NCI-H187 treated with DMSO at 0.1 percent for 48 hours (cell line): ENCODE data around the gene TCF7L2.
A peak's percentile ranks its signal among the peaks of the same experiment; 100 is the strongest.

ENCODE experiments used
- DNase-seq: peaks from one replicate; lab custom pipeline; 2025; lab: John Stamatoyannopoulos, UW

The TCF7L2 gene

GRCh38 chr10:112949875-112950507 lies at the start of gene TCF7L2:
Gene TCF7L2 (plus strand): TSS chr10:112950247. CDS start chr10:112950757, 510 bp downstream.
- DNase-seq: peak; percentile 64

- DNase-seq: no peak
Measured at GRCh38 chr10:112902730-112903129, 47.3 kb upstream of the TCF7L2 start.

DNA sequence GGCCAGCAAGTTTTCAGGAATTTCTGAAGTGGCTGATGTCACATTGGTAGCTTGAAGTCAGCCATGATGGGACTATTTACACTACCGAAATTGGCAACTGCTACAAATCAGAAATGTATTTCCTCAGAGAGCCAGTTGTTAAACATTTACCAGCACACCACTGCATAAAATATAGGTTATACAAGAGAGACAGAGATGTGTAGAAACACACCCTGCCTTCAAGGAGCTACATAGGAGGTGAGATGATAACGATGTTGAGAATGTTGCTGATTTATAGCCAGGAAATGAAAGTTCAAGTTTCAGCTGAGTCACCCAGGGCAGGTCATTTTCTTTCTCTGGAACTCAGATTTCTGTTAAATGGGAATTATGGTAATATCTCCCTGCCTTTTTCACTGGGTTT lies 46.0 kb upstream of the TCF7L2 start:
- DNase-seq: no peak

GRCh38 chr10:112906945-112907344 lies 43.1 kb upstream of the TCF7L2 start:
- no peak for DNase-seq

DNA sequence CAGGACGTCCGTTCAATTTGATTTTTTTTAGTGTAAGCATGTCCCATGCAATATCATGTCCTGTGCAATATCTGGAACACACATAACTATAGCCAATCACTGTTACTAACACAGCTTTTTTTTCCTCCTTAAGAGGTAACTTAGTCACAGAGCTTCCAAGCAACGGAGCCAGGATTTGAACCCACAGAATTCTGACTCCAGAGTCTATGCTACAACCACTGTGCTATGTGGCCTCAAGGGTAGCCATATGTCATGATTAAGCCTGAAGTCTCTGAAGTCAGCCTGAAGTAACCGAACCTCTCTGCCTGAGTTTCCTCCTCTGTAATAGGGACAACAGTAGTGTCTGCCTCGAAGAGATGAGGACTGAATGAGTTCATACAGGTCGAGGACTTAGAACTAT lies 42.2 kb upstream of the TCF7L2 start:
- no peak for DNase-seq

DNA sequence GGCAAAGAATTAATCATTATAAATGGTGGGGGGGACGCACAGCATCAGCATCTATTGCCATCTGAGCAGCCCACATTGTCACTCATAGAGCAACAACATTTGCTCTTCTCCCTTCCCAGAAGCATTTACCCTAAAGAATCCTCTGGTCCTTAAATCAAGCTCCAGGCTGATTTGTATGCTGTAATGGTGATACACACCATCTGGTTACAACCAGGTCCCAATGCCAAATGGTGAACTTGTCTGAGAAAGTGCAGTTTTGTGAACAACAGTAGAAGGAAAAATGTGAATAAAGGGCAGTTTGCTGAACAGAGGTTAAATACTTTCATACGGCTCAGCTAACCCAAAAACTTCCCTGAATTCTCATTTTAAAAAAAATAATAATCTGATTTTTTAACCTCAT lies 38.8 kb upstream of the TCF7L2 start:
- no peak for DNase-seq

DNA sequence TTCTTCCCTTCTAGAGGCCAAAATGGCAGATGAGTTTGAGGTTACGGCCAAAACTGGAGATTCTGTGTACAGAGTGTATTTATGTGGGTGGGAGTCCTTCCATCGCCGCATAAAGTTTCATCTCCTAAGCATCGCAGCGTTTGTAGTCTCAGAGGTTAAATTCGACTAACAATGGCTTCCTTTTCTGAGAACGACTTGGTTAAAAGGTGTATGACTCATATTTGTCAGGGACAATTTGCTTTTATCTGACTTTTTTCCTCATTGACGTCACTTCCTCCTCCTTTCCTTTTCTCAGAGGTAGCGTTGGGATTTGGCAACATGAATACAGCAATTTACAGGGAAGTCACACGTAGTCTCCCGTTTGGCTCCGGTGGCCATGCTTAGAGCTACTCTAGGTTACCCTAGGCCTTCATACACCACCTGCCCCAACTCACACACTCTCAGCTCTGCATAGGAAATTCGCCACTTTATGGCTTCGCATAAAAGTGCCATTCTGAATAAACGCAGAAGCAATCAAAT lies 37.6 kb upstream of the TCF7L2 start:
- no peak for DNase-seq

GRCh38 chr10:112913255-112913654 lies 36.8 kb upstream of the TCF7L2 start:
- no peak for DNase-seq

- DNase-seq: no peak
Measured at GRCh38 chr10:112913661-112914287, 36.3 kb upstream of the TCF7L2 start.

- DNase-seq: no peak
Measured at GRCh38 chr10:112914288-112914952, 35.6 kb upstream of the TCF7L2 start.

- no peak for DNase-seq
Measured at GRCh38 chr10:112915590-112916572, 34.2 kb upstream of the TCF7L2 start.

- DNase-seq: no peak
Measured at GRCh38 chr10:112917681-112918080, 32.4 kb upstream of the TCF7L2 start.

- no peak for DNase-seq
Measured at GRCh38 chr10:112918771-112919170, 31.3 kb upstream of the TCF7L2 start.

GRCh38 chr10:112919721-112920120 lies 30.3 kb upstream of the TCF7L2 start:
- no peak for DNase-seq

- no peak for DNase-seq
Measured at GRCh38 chr10:112926906-112927688, 22.9 kb upstream of the TCF7L2 start.

DNA sequence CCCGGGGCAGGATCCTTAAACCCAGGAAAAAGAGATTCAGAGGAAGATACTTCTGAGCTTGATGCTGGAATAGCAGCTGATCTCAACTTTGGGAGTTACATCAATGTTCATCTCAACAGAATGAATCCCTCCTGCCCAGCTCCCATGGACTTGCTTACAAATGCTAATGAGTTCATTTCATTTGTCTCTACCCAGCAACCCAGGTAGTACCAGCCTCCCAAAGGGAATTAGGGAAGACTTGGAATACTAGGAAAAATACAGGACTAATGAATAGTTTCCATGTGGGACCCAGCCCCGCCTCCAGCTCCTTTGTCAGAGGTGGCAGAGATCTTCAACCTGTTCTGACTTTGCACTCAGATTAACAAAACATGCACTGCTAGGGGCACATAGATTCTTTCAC lies 22.1 kb upstream of the TCF7L2 start:
- no peak for DNase-seq

DNA sequence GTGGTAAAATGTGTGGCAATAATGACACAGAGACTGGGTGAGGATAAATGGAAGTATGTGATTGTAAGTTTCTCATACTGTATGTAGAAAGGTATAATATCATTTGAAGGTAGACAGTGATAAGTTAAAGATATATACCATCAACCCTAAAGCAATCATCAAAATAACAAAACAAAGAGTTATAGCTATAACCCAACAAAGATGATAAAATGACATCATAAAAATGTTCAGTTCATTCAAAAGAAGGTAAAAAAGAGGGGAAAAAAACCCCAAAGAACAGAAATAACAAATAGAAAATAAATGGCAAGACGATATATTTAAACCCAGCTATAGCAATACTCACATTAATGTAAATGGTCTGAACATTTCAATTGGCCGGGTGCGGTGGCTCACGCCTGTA lies 17.4 kb upstream of the TCF7L2 start:
- DNase-seq: no peak

- no peak for DNase-seq
Measured at GRCh38 chr10:112934193-112934592, 15.9 kb upstream of the TCF7L2 start.

DNA sequence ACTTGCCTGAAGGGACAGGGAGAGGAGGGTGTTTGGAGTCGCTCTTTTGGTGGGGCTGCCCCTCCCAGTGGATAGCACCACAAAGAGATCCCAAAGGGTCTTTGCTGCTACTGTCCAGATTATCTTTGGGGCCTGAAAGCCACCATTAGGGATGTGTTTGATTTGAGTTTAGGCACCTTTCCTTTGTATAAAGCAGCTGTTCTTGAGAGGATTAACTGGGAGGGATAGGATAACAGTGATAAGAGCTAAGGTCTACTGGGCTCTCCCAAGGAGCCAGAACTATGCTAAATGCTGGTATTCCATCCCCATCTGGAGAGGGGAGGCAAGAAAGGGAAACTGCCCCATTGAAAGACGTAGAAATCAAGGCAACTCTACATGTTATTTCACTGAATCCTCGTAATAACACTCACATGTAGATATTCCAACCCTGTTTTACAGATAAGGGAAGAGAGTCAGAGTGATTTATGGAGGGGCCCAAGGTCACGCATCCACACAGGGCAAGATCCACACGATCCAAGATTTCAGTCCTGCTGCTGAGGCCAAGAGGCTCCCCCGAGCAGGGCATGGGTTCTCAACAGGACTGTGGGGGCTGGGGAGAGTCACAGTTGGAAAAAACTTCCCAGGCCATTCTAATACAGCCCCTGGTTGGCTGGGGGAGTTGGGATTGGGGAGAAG lies 11.1 kb upstream of the TCF7L2 start:
- DNase-seq: no peak

DNA sequence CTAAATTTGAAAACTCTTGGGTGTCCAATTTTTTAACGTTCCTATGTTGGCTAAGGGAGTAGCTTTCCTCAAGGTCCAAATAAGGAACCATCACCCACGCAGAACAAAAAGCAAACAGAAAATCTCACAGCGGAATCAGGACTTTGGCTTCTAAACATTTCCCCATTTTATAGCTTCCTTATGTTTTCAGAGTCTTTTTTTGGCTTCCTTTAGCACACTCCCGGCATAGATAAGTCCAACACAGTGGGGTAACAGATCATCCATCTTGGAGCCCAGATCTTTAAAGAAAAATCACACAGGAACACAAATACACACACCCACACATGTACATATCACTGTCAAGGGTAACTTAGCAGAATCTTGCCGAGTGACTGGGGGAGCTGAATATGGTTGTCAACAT lies 4.2 kb upstream of the TCF7L2 start:
- no peak for DNase-seq

GRCh38 chr10:112946649-112947048 lies 3.4 kb upstream of the TCF7L2 start:
- DNase-seq: no peak
